IPS DF 4.7 (cell line): Measurements from ENCODE around the gene CYP27A1.

ENCODE experiments used
- DNase-seq: peaks from one replicate; pipeline ENCODE4 v3.0.0-alpha.2; 2013; ENCODE audit warnings: low spot score; ENCODE audit errors: extremely low read depth

CYP27A1 gene

GRCh38 chr2:218773881-218774280, 8.1 kb upstream of the CYP27A1 start:
- DNase-seq = no peak

- no peak for DNase-seq
Measured at GRCh38 chr2:218776488-218776887, 5.5 kb upstream of the CYP27A1 start.

- no peak for DNase-seq
Measured at GRCh38 chr2:218777276-218777990, 4.5 kb upstream of the CYP27A1 start.

- no peak for DNase-seq
Measured at GRCh38 chr2:218780046-218780445, 1.9 kb upstream of the CYP27A1 start.

- DNase-seq = no peak
Measured at GRCh38 chr2:218780851-218781690, 876 bp upstream of the CYP27A1 start.

- no peak for DNase-seq
Measured at GRCh38 chr2:218782528-218782844, 539 bp downstream of the CYP27A1 start.

GRCh38 chr2:218783688-218784087, 1.7 kb downstream of the CYP27A1 start:
- DNase-seq = no peak

GRCh38 chr2:218785103-218785502, 3.2 kb downstream of the CYP27A1 start:
- DNase-seq = no peak

- DNase-seq = no peak
Measured at GRCh38 chr2:218786133-218786532, 4.2 kb downstream of the CYP27A1 start.

- DNase-seq = no peak
Measured at GRCh38 chr2:218788529-218789255, 6.7 kb downstream of the CYP27A1 start.

- DNase-seq = no peak
Measured at GRCh38 chr2:218792433-218792832, 10.5 kb downstream of the CYP27A1 start.

GRCh38 chr2:218796691-218797090, 14.7 kb downstream of the CYP27A1 start:
- no peak for DNase-seq

- DNase-seq = no peak
Measured at GRCh38 chr2:218798767-218799504, 17.0 kb downstream of the CYP27A1 start.

- DNase-seq = no peak
Measured at GRCh38 chr2:218799990-218800389, 18.0 kb downstream of the CYP27A1 start.

GRCh38 chr2:218802386-218802994, 20.5 kb downstream of the CYP27A1 start:
- no peak for DNase-seq

- no peak for DNase-seq
Measured at GRCh38 chr2:218804817-218805216, 22.9 kb downstream of the CYP27A1 start.

GRCh38 chr2:218805627-218806026, 23.7 kb downstream of the CYP27A1 start:
- DNase-seq = no peak

GRCh38 chr2:218806346-218806978, 24.5 kb downstream of the CYP27A1 start:
- DNase-seq = no peak

GRCh38 chr2:218807626-218808025, 25.7 kb downstream of the CYP27A1 start:
- no peak for DNase-seq

- DNase-seq = no peak
Measured at GRCh38 chr2:218809515-218809914, 27.6 kb downstream of the CYP27A1 start.

GRCh38 chr2:218810256-218810655, 28.3 kb downstream of the CYP27A1 start:
- DNase-seq = no peak
